ENCODE measurements around the gene CDH22.

DNA sequence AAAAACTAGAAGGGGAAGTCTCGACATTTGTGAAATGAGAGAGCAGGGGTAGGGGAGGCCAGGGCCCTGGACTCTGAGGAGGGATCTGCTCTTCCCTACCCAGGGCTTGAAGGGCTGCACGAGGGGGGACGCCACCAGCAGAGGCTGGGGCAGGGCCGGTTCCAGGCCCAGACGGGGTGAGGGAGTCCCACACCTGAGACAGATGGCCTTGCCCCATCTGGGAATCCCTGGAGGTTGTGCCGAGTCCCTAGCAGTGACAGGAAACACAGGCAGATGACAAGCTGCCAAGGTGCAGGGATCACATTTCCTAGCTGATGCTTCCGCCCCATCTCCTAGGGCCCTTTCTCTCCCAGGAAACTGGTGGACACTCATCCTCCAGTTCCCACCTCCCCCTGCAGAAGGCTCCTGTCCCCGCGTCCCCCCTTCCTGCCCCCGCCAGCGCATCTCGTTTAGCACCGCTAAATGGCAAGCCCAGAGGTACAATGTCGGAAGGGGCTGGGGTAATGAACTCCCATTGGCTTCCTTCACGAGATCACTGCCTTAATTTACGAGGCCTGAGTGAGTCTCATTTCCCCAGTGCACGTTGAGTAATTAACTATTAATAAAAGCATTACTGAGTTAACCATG is 35.2 kb upstream of the CDH22 start:
- TF ChIP-seq POLR2AphosphoS5 (IDR thresholded peaks at IDR 0.05; ENCODE audit: low read length) (no peak), BCL11A (IDR thresholded peaks at IDR 0.05; ENCODE audit: low read depth, low read length) (no peak), SRF (IDR thresholded peaks at IDR 0.05; ENCODE audit: low read depth in 2 of 2, low read length in 2 of 2) (no peak), CBX5 (IDR thresholded peaks at IDR 0.05; ENCODE audit: low read depth) (no peak), EZH2 (IDR thresholded peaks at IDR 0.05; ENCODE audit: borderline replicate concordance, control insufficient read depth, low read depth, low read length) (no peak)
- TF ChIP-seq, protein P1, sequence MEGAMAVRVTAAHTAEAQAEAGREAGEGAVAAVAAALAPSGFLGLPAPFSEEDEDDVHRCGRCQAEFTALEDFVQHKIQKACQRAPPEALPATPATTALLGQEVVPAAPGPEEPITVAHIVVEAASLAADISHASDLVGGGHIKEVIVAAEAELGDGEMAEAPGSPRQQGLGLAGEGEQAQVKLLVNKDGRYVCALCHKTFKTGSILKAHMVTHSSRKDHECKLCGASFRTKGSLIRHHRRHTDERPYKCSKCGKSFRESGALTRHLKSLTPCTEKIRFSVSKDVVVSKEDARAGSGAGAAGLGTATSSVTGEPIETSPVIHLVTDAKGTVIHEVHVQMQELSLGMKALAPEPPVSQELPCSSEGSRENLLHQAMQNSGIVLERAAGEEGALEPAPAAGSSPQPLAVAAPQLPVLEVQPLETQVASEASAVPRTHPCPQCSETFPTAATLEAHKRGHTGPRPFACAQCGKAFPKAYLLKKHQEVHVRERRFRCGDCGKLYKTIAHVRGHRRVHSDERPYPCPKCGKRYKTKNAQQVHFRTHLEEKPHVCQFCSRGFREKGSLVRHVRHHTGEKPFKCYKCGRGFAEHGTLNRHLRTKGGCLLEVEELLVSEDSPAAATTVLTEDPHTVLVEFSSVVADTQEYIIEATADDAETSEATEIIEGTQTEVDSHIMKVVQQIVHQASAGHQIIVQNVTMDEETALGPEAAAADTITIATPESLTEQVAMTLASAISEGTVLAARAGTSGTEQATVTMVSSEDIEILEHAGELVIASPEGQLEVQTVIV (IDR thresholded peaks at IDR 0.05; ENCODE audit: borderline replicate concordance, partially characterized antibody), result no peak

Measured in GM12878 (cell line).